ENCODE results near the gene PLCG2.

DNA sequence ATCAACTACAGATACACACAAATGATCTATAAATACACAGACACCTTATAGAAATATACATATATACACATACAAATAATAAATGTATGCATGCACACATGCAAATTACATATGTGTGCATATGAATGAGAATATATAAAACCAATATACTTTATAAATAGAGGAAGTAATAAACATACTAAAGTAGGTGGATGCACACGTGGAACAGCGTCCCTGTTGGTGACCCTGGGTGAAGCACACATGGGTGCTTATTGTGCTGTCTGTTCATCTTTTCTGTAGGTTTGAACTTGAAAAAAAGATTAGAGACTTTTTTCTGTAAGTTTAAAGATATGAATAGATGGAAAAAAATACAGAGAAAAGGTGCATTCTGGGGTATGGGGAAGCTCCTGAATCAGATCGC is 120.9 kb downstream of the PLCG2 start:
- TF ChIP-seq, protein P1, sequence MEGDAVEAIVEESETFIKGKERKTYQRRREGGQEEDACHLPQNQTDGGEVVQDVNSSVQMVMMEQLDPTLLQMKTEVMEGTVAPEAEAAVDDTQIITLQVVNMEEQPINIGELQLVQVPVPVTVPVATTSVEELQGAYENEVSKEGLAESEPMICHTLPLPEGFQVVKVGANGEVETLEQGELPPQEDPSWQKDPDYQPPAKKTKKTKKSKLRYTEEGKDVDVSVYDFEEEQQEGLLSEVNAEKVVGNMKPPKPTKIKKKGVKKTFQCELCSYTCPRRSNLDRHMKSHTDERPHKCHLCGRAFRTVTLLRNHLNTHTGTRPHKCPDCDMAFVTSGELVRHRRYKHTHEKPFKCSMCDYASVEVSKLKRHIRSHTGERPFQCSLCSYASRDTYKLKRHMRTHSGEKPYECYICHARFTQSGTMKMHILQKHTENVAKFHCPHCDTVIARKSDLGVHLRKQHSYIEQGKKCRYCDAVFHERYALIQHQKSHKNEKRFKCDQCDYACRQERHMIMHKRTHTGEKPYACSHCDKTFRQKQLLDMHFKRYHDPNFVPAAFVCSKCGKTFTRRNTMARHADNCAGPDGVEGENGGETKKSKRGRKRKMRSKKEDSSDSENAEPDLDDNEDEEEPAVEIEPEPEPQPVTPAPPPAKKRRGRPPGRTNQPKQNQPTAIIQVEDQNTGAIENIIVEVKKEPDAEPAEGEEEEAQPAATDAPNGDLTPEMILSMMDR (IDR thresholded peaks at IDR 0.05; ENCODE audit: insufficient read depth, low read length): no peak
- no peak for TF ChIP-seq POLR2AphosphoS5 (IDR thresholded peaks at IDR 0.05; ENCODE audit: low read depth)
- TF ChIP-seq, protein P2, sequence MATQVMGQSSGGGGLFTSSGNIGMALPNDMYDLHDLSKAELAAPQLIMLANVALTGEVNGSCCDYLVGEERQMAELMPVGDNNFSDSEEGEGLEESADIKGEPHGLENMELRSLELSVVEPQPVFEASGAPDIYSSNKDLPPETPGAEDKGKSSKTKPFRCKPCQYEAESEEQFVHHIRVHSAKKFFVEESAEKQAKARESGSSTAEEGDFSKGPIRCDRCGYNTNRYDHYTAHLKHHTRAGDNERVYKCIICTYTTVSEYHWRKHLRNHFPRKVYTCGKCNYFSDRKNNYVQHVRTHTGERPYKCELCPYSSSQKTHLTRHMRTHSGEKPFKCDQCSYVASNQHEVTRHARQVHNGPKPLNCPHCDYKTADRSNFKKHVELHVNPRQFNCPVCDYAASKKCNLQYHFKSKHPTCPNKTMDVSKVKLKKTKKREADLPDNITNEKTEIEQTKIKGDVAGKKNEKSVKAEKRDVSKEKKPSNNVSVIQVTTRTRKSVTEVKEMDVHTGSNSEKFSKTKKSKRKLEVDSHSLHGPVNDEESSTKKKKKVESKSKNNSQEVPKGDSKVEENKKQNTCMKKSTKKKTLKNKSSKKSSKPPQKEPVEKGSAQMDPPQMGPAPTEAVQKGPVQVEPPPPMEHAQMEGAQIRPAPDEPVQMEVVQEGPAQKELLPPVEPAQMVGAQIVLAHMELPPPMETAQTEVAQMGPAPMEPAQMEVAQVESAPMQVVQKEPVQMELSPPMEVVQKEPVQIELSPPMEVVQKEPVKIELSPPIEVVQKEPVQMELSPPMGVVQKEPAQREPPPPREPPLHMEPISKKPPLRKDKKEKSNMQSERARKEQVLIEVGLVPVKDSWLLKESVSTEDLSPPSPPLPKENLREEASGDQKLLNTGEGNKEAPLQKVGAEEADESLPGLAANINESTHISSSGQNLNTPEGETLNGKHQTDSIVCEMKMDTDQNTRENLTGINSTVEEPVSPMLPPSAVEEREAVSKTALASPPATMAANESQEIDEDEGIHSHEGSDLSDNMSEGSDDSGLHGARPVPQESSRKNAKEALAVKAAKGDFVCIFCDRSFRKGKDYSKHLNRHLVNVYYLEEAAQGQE (IDR thresholded peaks at IDR 0.05; ENCODE audit: insufficient replicate concordance, low read depth): no peak
- TF ChIP-seq GABPA (IDR thresholded peaks at IDR 0.05; ENCODE audit: low read depth): no peak
